Measurements from ENCODE around the gene CUX1.

Gene CUX1

GRCh38 chr7:101936611-101937231 lies 119.3 kb downstream of the CUX1 start:
- DNase-seq (ENCODE audit: low spot score): no peak

DNA sequence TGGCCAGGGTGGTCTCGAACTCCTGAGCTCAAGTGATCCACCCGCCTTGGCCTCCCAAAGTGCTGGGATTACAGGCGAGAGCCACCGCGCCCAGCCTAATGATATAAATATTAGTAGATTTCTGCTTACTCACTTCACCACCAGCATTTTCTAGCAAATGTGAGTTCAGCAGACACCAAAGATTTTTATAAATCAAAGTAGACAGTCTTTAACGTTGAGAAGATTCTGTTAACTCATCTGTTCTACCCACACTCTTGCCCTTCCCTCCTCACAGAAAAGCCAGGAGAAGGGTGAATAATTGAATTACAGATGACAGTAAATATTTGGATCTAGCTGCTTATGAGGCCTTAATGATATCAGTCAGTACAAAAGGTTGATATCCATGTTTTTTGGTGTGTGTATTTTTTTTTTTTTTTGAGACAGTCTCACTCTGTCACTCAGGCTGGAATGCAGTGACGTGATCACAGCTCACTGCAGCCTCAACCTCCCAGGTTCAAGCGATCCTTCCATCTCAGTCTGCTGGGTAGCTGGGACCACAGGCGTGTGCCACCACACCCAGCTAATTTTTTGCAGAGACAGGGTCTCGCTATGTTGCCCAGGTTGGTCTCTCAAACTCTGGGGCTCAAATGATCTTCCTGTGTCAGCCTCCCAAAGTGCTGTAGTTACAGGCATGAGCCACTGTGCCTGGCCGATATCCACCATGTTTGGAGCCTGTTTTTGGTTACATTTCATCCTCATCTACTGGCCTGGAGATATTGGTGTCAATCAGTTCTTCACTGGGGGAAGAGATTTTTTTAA lies 120.5 kb downstream of the CUX1 start:
- DNase-seq (ENCODE audit: low spot score): no peak

DNA sequence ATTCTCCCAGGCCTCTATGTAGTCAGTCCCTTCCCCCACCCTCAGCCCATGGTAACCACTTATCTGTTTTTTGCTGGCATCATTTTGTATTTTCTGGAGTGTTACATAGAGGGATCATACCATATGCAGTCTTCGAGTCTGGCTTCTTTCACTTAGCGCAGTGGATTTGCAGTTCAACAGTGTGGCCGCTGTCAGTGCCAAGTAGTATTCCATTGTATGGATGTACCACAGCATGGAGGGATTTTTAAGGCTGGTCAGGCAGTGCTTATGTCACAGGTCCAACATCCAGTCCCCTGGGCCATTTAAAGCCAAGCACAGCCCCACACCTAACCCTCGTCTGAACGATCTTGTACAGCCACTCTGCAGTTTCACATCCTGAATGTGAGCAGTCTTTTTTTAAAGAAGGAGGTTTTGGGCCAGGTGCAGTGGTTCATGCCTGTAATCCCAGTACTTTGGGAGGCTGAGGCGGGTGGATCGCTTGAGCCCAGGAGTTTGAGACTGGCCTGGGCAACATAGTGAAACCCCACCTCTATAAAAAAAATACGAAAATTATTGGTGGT lies 121.8 kb downstream of the CUX1 start:
- no peak for DNase-seq (ENCODE audit: low spot score)

- no peak for DNase-seq (ENCODE audit: low spot score)
Measured at GRCh38 chr7:101940151-101940550, 122.7 kb downstream of the CUX1 start.

GRCh38 chr7:101940830-101941229 lies 123.4 kb downstream of the CUX1 start:
- no peak for DNase-seq (ENCODE audit: low spot score)

DNA sequence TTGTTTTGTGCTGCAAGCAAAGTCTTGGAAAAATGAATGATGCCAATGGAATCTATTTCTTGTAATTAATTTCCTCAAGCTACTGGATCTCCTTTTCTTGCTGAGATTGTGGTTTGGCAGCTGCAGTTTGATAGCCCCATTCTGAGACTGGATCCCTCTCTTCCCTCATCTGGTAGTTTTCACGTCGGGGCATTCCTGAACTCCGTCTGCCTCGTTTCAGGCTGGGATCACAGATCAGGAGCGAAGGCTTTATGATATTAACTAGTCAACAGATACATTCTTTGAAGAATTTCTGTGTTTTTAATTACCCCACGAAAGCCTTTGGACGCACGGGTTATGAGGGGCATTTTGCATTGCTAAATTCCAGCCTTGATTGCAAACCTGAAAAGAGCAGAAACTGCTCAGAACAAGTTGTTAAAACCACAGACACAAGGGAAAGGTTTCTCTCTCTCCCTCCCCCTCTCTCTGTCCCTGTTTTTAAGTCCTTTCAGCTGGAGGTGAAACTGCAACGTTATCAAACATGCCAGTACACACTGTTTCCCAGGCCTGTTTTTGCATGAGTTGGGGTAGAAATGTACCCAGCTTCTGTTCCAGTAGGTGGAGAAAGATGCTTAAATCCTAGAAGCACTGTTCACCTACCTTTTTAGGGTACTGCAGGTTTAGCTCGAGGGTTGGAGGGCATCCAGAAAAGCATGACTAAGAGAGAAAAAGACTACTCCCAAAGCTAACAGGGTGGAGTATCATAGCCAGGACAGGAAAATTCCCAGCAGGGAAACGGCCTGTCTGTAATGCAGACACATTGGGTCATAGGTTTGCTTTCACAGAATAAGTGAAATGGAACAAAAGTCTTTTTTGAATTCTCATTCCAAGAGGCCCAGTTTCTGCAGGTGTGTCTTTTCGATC lies 124.3 kb downstream of the CUX1 start:
- no peak for DNase-seq (ENCODE audit: low spot score)

- DNase-seq (ENCODE audit: low spot score): no peak
Measured at GRCh38 chr7:101942603-101943210, 125.3 kb downstream of the CUX1 start.

GRCh38 chr7:101943306-101943705 lies 125.9 kb downstream of the CUX1 start:
- DNase-seq (ENCODE audit: low spot score): no peak

- no peak for DNase-seq (ENCODE audit: low spot score)
Measured at GRCh38 chr7:101943889-101944600, 126.6 kb downstream of the CUX1 start.

GRCh38 chr7:101944611-101945010 lies 127.2 kb downstream of the CUX1 start:
- no peak for DNase-seq (ENCODE audit: low spot score)

DNA sequence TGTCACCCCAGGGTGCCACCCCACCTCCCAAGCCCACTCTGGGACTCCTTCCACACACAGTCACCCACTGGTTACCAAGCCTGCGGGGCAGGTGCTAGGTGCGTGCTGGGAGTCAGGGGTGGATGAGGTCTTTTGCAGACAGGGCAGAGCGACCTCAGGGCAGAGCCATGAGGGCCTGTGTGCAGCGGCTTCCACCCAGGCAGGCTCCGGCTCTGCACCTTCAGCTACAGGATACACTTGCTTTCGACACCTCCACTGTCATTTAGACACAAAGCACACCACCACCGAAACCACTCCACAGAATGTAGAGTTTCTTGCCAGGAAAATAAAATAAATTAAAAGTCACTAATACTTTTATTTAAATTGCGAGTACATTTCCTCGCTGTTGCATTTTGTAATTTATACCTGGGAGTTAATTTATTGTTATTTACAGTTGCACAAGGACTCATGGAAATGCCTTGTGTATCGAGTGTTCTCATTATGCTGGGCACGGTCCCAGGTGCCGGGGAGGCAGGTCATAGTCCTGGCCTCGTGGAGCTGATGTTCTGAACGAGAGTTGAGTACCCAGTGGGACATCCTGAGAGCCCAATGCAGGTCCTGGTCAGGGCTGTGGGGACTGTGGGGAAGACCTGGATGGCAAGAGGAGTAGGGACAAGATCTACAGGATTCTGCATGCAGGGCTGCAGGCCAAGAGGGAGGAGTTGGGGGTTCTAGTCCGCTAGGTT lies 127.8 kb downstream of the CUX1 start:
- no peak for DNase-seq (ENCODE audit: low spot score)

- DNase-seq (ENCODE audit: low spot score): no peak
Measured at GRCh38 chr7:101947899-101948298, 130.5 kb downstream of the CUX1 start.

GRCh38 chr7:101948650-101949049 lies 131.2 kb downstream of the CUX1 start:
- DNase-seq (ENCODE audit: low spot score): no peak

DNA sequence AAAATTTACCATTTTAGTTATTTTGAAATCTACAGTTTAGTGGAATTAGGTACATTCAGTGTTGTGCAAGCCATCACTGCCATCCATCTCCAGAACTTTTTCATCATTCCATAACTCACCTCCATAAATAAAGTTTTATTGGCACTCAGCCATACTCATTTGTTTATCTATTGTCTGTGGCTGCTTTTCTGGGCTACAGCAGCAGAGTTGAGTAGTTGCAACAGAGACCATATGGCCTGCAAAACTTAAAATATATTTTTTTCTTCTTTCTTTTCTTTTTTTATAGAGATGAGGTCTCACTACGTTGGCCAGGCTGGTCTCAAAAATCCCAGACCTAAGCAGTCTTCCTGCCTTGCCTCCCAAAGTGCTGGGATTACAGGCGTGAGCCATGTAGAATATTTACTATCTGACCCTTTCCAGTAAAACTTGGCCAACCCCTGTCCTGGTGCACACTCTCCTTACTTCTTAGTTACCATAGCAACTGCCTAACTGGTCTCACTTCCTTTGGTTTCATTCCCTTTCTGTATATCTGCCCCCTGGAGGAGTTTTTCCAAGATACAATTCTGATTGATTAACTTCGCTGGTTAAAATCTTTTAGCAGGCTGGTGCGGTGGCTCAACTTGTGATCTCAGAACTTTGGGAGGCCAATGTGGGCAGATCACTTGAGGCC lies 133.2 kb downstream of the CUX1 start:
- no peak for DNase-seq (ENCODE audit: low spot score)

- no peak for DNase-seq (ENCODE audit: low spot score)
Measured at GRCh38 chr7:101951757-101952156, 134.3 kb downstream of the CUX1 start.

DNA sequence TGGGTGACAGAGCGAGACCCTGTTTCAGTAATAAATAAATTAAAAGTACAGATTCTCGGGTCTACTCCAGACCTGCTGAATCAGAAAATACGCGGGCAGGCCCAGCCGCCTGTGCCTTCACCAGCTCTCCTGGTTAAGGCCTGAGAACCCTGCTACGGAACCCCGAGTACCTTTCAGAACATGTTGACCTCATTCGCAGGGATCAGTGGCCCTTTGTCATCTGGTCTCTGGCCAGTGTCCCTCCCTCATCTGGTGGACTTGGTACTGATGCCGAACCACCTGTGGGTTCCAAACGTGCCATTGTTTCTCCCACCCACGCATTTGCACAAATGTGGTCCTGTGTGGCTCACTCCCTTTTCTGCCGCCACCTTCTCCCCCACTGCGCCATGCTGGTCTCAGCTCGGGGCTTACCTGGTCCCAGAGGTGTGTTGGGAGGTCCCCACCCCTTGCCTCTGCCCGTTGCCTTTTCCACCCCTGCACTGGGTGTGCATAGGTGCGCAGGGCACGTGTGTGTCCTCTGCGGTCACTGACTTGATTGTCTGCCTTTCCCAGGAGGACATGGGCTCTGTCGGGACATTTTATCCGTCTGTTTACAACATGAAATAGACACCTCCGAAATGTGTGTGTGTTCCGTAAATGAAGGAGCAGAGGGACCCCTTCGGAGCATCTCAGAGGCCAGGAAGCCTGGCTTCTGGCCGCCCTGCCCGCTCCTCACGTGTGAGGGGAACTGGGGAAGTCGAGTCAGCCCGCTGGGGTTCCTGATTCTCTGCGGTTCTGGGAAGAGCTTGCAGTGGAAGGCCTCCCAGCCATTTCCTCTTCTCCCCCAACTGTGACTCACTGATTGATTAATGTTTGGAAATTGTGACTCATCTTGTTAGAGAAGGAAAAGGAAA lies 135.2 kb downstream of the CUX1 start:
- no peak for DNase-seq (ENCODE audit: low spot score)

- no peak for DNase-seq (ENCODE audit: low spot score)
Measured at GRCh38 chr7:101953248-101953819, 135.9 kb downstream of the CUX1 start.

DNA sequence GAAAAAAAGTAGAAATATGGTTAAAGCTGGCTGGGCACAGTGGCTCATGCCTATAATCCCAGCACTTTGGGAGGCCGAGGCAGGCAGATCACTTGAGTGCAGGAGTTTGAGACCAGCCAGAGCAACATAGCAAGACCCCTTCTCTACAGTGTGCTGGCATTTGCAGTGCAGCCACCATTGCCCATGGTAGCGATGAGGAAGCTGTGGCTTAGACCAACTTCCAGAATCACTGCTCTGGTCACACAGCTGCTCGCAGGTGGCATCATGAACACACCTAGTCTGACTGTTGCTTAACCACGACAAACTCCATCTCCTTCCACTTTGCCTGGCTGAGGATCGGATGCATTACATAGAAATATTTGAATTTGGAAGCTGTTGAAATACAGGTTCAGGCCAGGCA lies 137.1 kb downstream of the CUX1 start:
- DNase-seq (ENCODE audit: low spot score): no peak

GRCh38 chr7:101956130-101956529 lies 138.7 kb downstream of the CUX1 start:
- DNase-seq (ENCODE audit: low spot score): no peak

All from germinal center (tissue), 1 donor.